HFF-Myc (cell line): Measurements from ENCODE around the gene GOPC.
A peak's percentile ranks its signal among the peaks of the same experiment; 100 is the strongest.

Experiments used
- DNase-seq: peaks from one replicate; pipeline ENCODE4 v3.0.0-alpha.2; 2011; ENCODE audit warnings: low read depth; ENCODE audit errors: extremely low read depth
- H3K4me3 ChIP-seq: replicated peaks from 2 replicates; pipeline ENCODE4 v1.5.1; 2011; ENCODE audit warnings: low read depth, mild to moderate bottlenecking, control low read depth, low read length
- TF ChIP-seq, protein P1 (sequence below): IDR thresholded peaks from 2 replicates; pipeline ENCODE4 v1.5.1; 2012; ENCODE audit warnings: mild to moderate bottlenecking, low read depth, low read length, control low read depth; ENCODE audit errors: missing control alignments

GOPC gene

GRCh38 chr6:117558818-117559217 is 43.5 kb downstream of the GOPC start:
- no peak for DNase-seq
- no peak overlapping the region for H3K4me3 ChIP-seq
- TF ChIP-seq, protein P1, sequence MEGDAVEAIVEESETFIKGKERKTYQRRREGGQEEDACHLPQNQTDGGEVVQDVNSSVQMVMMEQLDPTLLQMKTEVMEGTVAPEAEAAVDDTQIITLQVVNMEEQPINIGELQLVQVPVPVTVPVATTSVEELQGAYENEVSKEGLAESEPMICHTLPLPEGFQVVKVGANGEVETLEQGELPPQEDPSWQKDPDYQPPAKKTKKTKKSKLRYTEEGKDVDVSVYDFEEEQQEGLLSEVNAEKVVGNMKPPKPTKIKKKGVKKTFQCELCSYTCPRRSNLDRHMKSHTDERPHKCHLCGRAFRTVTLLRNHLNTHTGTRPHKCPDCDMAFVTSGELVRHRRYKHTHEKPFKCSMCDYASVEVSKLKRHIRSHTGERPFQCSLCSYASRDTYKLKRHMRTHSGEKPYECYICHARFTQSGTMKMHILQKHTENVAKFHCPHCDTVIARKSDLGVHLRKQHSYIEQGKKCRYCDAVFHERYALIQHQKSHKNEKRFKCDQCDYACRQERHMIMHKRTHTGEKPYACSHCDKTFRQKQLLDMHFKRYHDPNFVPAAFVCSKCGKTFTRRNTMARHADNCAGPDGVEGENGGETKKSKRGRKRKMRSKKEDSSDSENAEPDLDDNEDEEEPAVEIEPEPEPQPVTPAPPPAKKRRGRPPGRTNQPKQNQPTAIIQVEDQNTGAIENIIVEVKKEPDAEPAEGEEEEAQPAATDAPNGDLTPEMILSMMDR = no peak

- DNase-seq = no peak
- TF ChIP-seq, protein P1 = no peak
- no peak overlapping the region for H3K4me3 ChIP-seq
Measured at GRCh38 chr6:117557951-117558350, 44.4 kb downstream of the GOPC start.

DNA sequence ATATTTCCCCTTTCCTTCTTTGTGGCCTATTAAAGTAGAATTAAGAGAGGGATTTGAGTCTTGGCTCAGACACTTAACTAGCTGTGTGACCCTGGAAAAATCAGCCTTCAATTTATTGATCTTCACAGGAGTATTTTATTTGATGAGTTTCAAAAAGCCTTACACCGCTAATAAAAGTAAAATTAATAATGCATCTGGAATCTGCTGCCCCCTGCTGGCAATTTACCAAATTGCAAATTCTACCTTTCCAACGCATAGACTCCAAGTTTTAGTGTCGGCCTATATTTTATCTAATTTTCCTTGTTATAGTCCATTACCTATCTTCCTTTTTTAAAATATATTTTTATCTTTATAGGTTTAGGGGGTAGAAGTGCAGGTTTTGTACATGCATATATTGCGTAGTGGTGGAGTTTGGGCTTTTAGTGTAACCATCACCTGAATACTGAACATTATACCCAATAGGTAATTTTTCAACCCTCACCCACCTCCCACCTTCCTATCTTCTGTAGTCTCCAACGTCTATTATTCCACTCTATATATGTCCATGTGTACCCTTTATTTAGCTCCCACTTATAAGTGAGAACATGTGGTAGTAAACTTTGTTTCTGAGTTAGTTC is 46.3 kb downstream of the GOPC start:
- TF ChIP-seq, protein P1 = peak; percentile 66
- no peak for DNase-seq
- H3K4me3 ChIP-seq = no peak overlapping the region

- TF ChIP-seq, protein P1 = no peak
- no peak for DNase-seq
- H3K4me3 ChIP-seq = no peak overlapping the region
Measured at GRCh38 chr6:117555262-117555849, 47.0 kb downstream of the GOPC start.

DNA sequence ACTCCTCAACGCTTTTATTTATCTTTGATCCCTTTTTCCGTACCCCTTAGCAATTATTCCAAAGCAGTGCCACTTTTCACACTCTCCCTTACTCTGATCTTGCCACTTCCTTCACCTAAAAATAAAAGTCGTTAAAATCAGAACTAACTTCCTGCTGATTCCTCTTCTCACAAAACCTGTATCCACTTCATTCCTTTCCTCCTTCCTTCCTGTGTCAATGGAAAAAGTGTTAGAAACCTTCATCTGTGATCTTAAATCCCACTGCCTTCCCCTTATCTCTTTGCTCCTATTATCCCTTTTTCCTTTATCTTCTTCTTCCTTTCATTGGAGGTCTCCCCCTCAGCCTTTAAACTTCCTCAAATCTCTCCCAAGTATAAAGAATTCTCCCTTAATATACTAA is 49.2 kb downstream of the GOPC start:
- no peak for DNase-seq
- no peak overlapping the region for H3K4me3 ChIP-seq
- TF ChIP-seq, protein P1 = no peak

- TF ChIP-seq, protein P1 = no peak
- H3K4me3 ChIP-seq = no peak overlapping the region
- no peak for DNase-seq
Measured at GRCh38 chr6:117552618-117553017, 49.7 kb downstream of the GOPC start.

- TF ChIP-seq, protein P1 = no peak
- no peak for DNase-seq
- no peak overlapping the region for H3K4me3 ChIP-seq
Measured at GRCh38 chr6:117550618-117551242, 51.6 kb downstream of the GOPC start.
